ENCODE measurements around the gene IGF1R.

The IGF1R gene

DNA sequence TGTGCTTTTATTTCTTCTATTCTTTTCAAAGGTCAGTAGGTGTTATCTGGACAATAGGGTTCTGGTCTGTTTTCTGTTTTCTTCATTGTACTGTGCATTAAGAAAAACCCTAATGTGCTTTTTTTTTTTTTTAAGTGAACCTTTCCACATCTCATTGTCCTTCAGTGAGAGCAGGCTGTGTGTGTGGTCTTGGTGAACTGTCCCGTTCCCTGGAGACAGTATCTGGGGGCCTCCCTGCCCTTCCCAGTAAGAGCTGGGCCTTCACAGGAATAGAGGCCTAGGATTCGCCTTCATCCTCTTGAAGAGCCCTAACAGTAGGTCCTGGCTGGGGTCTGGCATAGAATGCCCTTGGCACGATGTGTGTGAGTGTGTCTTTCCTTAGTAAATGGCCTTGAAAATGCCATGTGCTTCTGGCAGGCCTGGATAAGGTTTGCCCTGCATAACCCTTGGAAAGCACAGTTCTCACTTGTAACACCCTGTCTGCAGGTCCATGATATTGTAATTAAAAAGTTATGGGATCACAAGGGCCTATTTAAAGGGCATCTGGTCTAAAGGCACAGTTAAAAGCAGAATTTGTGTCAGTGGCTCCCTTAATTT lies 81.2 kb downstream of the IGF1R start:
- Mint-ChIP-seq H3K27ac (peak overlapping the region; percentile 25), H3K36me3 (peaks cover 5% of the 10 kb centered on the region), H3K9me3 (ENCODE audit: low read depth) (no peaks in the 10 kb centered on the region), H3K27me3 (no peaks in the 10 kb centered on the region), H3K4me1 (ENCODE audit: low read depth) (peaks cover 53% of the 10 kb centered on the region), H3K4me3 (no peak overlapping the region)

DNA sequence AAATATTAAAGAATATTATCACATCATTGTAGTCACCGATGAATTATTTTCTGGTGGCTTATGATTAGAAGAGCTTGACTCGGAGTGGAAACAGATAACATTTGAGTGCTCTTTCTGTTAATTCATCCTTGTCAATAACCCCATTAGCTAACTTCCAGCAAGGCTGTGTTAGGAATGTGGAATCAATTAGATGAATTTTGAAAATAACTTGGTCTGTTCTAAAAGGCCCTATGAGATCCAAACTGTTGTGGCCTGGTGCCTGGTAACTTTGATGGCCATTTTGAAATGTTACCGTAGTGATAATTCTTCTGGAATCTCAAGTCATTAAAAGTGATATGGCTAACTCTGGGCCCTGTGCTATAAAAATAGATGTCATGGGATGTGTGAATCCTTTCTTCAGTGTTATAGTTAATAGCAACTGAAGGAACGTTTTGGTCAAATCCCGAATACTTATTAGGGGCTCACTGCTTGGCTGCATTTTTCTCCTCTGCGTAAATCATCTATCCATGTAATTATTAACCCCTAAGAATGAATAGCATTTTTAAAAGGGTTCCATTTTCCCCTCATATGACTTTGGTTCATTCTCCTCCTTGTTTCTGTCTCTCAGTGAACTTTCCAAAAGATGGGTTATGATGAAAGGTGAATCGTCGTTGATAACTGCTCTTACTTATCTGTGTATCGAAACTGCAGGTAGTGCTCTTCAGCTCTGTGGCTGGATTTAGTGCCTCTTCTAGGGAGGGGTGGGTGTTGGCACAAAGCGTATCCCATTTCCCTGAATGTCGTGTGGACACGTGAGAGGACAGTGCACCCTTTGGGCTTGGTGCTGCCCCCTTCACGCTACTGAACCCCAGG lies 82.7 kb downstream of the IGF1R start:
- Mint-ChIP-seq H3K9me3 (ENCODE audit: low read depth) (no peaks in the 10 kb centered on the region), H3K27ac (no peak overlapping the region), H3K36me3 (no peaks in the 10 kb centered on the region), H3K27me3 (no peaks in the 10 kb centered on the region), H3K4me3 (no peak overlapping the region), H3K4me1 (ENCODE audit: low read depth) (peaks cover 61% of the 10 kb centered on the region)

DNA sequence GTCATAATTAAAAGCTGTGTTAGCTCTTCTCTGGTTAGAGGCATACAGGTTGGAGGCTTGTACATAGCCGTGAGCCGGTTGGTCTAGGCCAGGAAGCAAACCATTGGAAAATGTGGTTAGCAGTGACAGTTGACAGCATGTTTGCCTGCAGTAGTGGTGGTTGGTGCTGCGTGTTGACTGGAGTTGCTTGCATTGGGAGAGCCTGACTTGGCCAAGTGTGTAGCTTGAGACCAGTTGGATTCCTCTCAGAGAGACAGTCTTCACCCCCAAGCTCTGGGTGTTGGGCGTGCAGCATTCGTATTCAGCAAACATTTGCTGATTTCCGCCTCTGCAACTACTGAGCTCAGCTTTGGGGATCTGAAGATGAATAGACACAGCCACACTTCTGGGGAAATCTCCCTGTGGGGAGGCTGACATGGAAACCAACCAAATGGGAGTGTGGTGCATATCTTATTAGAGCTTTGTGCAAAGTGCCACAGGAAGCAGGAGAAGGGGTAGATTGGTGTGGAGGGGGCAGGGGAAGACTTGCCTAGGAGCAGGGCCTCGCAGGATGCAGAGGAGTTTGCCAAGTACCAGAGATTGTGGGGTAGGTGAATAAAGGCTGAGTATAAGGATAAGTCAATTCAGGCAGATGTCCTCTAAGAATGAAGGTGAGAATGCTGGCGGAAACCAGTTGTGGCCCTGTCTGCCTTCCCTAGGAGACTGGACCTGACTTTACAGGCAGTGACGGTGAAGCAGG lies 83.5 kb downstream of the IGF1R start:
- no peaks in the 10 kb centered on the region for H3K27me3 Mint-ChIP-seq
- peaks cover 59% of the 10 kb centered on the region for H3K4me1 Mint-ChIP-seq (ENCODE audit: low read depth)
- H3K36me3 Mint-ChIP-seq = no peaks in the 10 kb centered on the region
- no peak overlapping the region for H3K27ac Mint-ChIP-seq
- no peaks in the 10 kb centered on the region for H3K9me3 Mint-ChIP-seq (ENCODE audit: low read depth)
- no peak overlapping the region for H3K4me3 Mint-ChIP-seq

DNA sequence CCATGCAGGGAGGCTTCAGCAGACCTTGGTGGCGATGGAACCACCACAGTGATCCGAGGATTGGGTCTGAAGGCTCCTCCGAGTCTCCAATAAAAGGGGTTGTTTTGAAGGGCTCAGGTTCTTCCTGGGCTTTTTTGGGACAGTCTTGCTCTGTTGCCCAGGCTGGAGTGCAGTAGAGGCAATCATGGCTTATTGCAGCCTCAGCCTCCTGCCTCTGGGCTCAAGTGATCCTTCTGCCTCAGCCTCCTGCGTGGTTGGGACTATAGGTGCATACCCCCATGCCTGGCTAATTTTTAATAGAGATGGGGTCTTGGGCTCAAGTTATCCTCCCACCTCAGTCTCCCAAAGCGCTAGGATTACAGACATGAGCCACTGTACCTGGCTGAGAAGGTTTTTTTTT lies 84.8 kb downstream of the IGF1R start:
- Mint-ChIP-seq H3K27ac (no peak overlapping the region), H3K36me3 (no peaks in the 10 kb centered on the region), H3K4me3 (no peak overlapping the region), H3K9me3 (ENCODE audit: low read depth) (no peaks in the 10 kb centered on the region), H3K27me3 (no peaks in the 10 kb centered on the region), H3K4me1 (ENCODE audit: low read depth) (peaks cover 60% of the 10 kb centered on the region)

DNA sequence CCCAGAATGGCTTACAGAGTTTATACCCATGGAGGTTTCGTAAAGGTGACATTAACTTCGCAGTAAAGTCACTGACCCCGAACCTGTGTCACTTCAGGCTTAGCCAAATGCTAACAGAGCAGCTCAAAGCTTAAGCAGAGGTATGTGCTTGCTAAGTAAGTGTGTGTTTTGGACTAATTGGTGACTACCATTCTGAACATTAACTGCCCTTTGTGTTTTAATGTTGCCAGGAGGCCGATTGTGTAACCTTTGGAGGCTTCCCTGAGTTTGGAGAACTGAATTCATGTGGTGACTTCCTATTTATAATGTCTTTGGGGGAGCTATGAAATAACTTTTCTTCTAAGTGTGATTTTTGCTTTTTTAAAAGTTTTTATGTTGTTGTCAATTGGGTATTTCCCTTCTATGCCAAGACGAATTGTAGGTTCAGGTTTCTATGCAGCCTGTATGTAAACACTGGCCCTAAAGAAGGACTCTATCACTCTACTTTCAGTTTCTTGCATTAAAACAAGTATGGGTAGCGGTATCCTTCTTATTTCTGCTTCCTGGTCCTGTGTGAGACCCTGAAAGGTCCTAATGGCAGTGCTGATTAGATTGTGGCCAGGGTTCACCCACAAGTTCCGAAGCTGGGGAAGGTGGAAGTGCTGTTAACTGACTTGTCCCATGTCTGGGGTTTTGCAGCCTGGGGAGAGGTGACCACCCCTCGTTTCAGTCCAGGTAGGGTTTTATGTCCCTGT lies 86.3 kb downstream of the IGF1R start:
- H3K36me3 Mint-ChIP-seq = no peaks in the 10 kb centered on the region
- peak overlapping the region; percentile 32 for H3K4me3 Mint-ChIP-seq
- no peaks in the 10 kb centered on the region for H3K9me3 Mint-ChIP-seq (ENCODE audit: low read depth)
- H3K4me1 Mint-ChIP-seq (ENCODE audit: low read depth) = peaks cover 61% of the 10 kb centered on the region
- H3K27me3 Mint-ChIP-seq = no peaks in the 10 kb centered on the region
- peak overlapping the region; percentile 3 for H3K27ac Mint-ChIP-seq

- H3K4me3 Mint-ChIP-seq = no peak overlapping the region
- no peak overlapping the region for H3K27ac Mint-ChIP-seq
- peaks cover 61% of the 10 kb centered on the region for H3K4me1 Mint-ChIP-seq (ENCODE audit: low read depth)
- no peaks in the 10 kb centered on the region for H3K27me3 Mint-ChIP-seq
- no peaks in the 10 kb centered on the region for H3K36me3 Mint-ChIP-seq
- H3K9me3 Mint-ChIP-seq (ENCODE audit: low read depth) = no peaks in the 10 kb centered on the region
Observed at GRCh38 chr15:98735304-98735703, 87.0 kb downstream of the IGF1R start.

DNA sequence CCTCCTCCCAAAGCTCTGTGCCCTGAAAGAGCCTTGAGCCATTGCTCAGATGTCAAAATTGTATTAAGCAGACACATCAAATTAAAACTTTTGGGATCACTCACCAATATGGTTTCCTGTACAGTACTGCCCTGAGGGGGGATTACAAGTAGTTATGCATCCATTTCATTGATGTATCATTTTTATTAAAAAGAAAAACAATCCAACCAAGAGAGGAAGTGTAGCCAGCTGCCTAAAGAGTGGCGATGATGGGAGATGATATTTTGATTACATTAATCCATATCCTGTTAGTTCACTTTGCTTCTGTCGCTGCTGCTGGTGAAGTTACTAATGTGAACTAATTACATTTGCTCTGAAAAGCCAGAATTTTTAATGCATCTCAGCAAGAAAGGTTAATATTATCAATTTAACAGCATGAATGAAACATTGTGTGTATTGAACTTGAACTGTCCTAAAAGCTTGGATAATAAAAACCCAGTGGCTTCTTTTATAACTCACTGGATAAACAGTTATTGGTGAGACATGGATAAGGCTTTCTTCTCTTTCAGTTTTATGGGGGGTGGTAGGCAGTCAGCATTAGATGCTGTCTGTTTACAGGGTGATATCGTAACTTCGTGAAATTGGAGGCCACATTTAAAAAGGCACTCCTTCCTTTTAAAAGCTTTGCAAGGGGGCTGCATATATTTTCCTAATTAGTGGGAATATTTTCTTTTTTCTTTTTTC lies 87.7 kb downstream of the IGF1R start:
- H3K4me1 Mint-ChIP-seq (ENCODE audit: low read depth) = peaks cover 62% of the 10 kb centered on the region
- no peaks in the 10 kb centered on the region for H3K9me3 Mint-ChIP-seq (ENCODE audit: low read depth)
- no peak overlapping the region for H3K4me3 Mint-ChIP-seq
- no peaks in the 10 kb centered on the region for H3K27me3 Mint-ChIP-seq
- no peaks in the 10 kb centered on the region for H3K36me3 Mint-ChIP-seq
- no peak overlapping the region for H3K27ac Mint-ChIP-seq

DNA sequence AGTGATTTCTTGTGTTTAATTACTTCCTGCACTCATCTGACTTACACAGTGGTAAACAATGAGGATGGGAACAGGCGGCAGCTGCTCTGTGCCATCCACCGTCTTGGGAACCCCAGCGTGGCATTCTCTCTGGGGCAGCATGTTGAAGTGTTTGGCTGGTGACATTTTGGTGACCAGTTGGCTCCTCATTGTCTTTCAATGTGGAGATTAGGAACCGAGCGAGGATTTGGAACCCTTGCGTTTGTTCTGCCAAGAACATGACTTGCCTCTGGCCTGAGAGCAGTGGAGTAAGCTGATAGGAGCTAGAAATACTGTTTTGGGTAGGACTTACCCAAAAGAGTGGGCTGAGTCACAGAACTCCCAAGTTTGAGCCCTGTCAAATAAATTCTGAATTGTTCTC lies 88.8 kb downstream of the IGF1R start:
- H3K27ac Mint-ChIP-seq = no peak overlapping the region
- no peaks in the 10 kb centered on the region for H3K27me3 Mint-ChIP-seq
- peaks cover 72% of the 10 kb centered on the region for H3K4me1 Mint-ChIP-seq (ENCODE audit: low read depth)
- no peaks in the 10 kb centered on the region for H3K9me3 Mint-ChIP-seq (ENCODE audit: low read depth)
- H3K36me3 Mint-ChIP-seq = peaks cover 4% of the 10 kb centered on the region
- no peak overlapping the region for H3K4me3 Mint-ChIP-seq

GRCh38 chr15:98737721-98738120 lies 89.4 kb downstream of the IGF1R start:
- H3K9me3 Mint-ChIP-seq (ENCODE audit: low read depth) = no peaks in the 10 kb centered on the region
- no peaks in the 10 kb centered on the region for H3K27me3 Mint-ChIP-seq
- H3K4me1 Mint-ChIP-seq (ENCODE audit: low read depth) = peaks cover 73% of the 10 kb centered on the region
- H3K27ac Mint-ChIP-seq = no peak overlapping the region
- peak overlapping the region; percentile 10 for H3K4me3 Mint-ChIP-seq
- peaks cover 4% of the 10 kb centered on the region for H3K36me3 Mint-ChIP-seq

DNA sequence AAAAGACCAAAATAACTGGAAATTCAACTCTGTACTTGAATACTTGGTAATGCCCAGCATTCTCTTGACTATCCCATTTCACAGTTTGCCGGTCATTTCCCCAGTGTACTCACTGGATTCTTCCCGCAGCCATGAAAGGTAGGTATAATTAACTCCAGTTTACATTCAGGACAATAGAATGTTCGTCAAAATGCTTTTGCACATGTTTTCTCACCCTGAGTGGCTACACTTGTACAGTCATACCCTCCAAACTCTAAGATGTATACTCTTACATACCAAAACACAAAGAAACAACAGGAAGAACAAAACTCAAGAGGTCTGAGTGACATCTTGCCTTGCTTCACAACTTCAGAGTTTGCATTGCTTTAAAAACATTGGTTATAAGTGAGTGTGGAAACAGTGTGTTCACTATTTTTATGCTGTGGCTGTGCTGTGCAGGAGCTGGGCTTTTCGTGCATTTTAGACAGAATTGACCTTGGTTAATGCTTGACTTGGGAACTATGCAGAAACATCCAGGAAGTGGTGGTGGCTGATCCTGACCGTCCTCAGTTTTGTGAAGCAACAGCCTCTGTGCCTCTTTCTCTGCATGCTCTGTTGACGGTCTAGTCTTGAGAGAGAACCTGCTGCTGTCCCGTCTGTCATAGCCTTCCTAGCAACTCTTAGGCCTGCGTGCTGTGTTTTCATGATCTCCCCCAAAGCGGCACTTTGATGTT lies 90.5 kb downstream of the IGF1R start:
- no peak overlapping the region for H3K27ac Mint-ChIP-seq
- H3K4me3 Mint-ChIP-seq = peak overlapping the region; percentile 38
- peaks cover 4% of the 10 kb centered on the region for H3K36me3 Mint-ChIP-seq
- H3K4me1 Mint-ChIP-seq (ENCODE audit: low read depth) = peaks cover 78% of the 10 kb centered on the region
- H3K9me3 Mint-ChIP-seq (ENCODE audit: low read depth) = no peaks in the 10 kb centered on the region
- H3K27me3 Mint-ChIP-seq = no peaks in the 10 kb centered on the region

DNA sequence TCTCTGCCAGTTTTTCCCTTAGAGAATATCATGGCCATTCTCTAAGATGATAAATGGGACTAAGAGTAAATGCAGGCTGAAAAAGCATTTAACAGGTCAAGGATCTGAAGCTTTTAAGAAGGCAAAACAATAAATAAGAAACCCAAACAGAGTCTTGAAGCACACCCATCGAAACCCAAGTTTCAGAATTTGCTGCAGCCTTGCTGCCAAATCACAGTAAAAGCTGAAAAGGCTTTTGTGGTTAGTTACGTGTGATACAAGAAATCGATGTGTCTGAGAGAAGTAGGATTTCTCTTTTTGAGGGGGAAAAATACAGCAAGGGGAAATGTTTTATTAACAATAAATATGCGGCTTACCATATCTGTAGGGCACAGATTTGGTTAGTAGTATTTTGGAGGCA lies 92.0 kb downstream of the IGF1R start:
- peaks cover 80% of the 10 kb centered on the region for H3K4me1 Mint-ChIP-seq (ENCODE audit: low read depth)
- H3K4me3 Mint-ChIP-seq = no peak overlapping the region
- no peaks in the 10 kb centered on the region for H3K27me3 Mint-ChIP-seq
- H3K9me3 Mint-ChIP-seq (ENCODE audit: low read depth) = no peaks in the 10 kb centered on the region
- H3K36me3 Mint-ChIP-seq = peaks cover 4% of the 10 kb centered on the region
- no peak overlapping the region for H3K27ac Mint-ChIP-seq

GRCh38 chr15:98740963-98741362 lies 92.6 kb downstream of the IGF1R start:
- H3K27ac Mint-ChIP-seq = no peak overlapping the region
- no peaks in the 10 kb centered on the region for H3K27me3 Mint-ChIP-seq
- H3K4me1 Mint-ChIP-seq (ENCODE audit: low read depth) = peaks cover 80% of the 10 kb centered on the region
- peaks cover 4% of the 10 kb centered on the region for H3K36me3 Mint-ChIP-seq
- no peak overlapping the region for H3K4me3 Mint-ChIP-seq
- H3K9me3 Mint-ChIP-seq (ENCODE audit: low read depth) = no peaks in the 10 kb centered on the region

- peaks cover 4% of the 10 kb centered on the region for H3K36me3 Mint-ChIP-seq
Observed at GRCh38 chr15:98743177-98743576, 94.8 kb downstream of the IGF1R start.

GRCh38 chr15:98744506-98744905 lies 96.2 kb downstream of the IGF1R start:
- Mint-ChIP-seq H3K27me3 (no peaks in the 10 kb centered on the region), H3K27ac (peak overlapping the region; percentile 11), H3K9me3 (ENCODE audit: low read depth) (no peaks in the 10 kb centered on the region), H3K4me3 (no peak overlapping the region), H3K4me1 (ENCODE audit: low read depth) (peaks cover 69% of the 10 kb centered on the region), H3K36me3 (peaks cover 4% of the 10 kb centered on the region)

More at GRCh38 chr15:98743177-98743576, 94.8 kb downstream of the IGF1R start:
- Mint-ChIP-seq H3K4me1 (ENCODE audit: low read depth) (peaks cover 81% of the 10 kb centered on the region), H3K4me3 (no peak overlapping the region), H3K9me3 (ENCODE audit: low read depth) (no peaks in the 10 kb centered on the region), H3K27ac (no peak overlapping the region), H3K27me3 (no peaks in the 10 kb centered on the region)
